Neural cell (in vitro differentiated cells): ENCODE results near the gene KDM2A. TPM values are rescaled to one million over a fixed set of nuclear protein-coding genes. Genes with fewer than 3 reads are reported as not detected.

Experiments used
- H2AFZ ChIP-seq: fragments of 200-600, 300-800 bp; sonication (generic), shearing (Covaris generic); 2 replicates; pipeline ENCODE4 v1.6.0; 2014; ENCODE audit warnings: low read depth, mild to moderate bottlenecking, antibody characterized with exemption, low read length, moderate library complexity
- H3F3A ChIP-seq: fragments of 200-600 bp; shearing (Covaris generic); 2 replicates; pipeline ENCODE4 v1.6.1; 2016; ENCODE audit warnings: mild to moderate bottlenecking, moderate library complexity, mixed read lengths, antibody characterized with exemption, low read length; ENCODE audit not compliant: insufficient read depth, poor library complexity, severe bottlenecking
- H3K27ac ChIP-seq: fragments of 200-600, 300-800 bp; sonication (generic), shearing (Covaris generic); 2 replicates; pipeline ENCODE4 v1.5.1; 2014; ENCODE audit warnings: mild to moderate bottlenecking, low read length, moderate library complexity
- H3K27me3 ChIP-seq: fragments of 300-800, 200-600 bp; sonication (generic), shearing (Covaris generic); 2 replicates; pipeline ENCODE4 v1.6.0; 2014; ENCODE audit warnings: mild to moderate bottlenecking, low read depth, low read length, moderate library complexity; ENCODE audit not compliant: insufficient read depth
- H3K36me3 ChIP-seq: fragments of 300-800, 200-600 bp; sonication (generic), shearing (Covaris generic); 2 replicates; pipeline ENCODE4 v1.5.1; 2014; ENCODE audit warnings: mild to moderate bottlenecking, antibody characterized with exemption, low read length, moderate library complexity; ENCODE audit not compliant: insufficient read depth
- H3K4me2 ChIP-seq: fragments of 300-800, 200-600 bp; sonication (generic), shearing (Covaris generic); 2 replicates; pipeline ENCODE4 v1.6.0; 2014; ENCODE audit warnings: mild to moderate bottlenecking, low read length
- H3K4me3 ChIP-seq: fragments of 300-800, 200-600 bp; sonication (generic), shearing (Covaris generic); 2 replicates; pipeline ENCODE4 v1.5.1; 2014; ENCODE audit warnings: mild to moderate bottlenecking, low read length, moderate library complexity
- H3K79me2 ChIP-seq: fragments of 200-600 bp; shearing (Covaris generic); replicated peaks from 2 replicates; pipeline ENCODE4 v1.6.0; 2014; ENCODE audit warnings: mild to moderate bottlenecking, low read length, moderate library complexity; ENCODE audit not compliant: insufficient read depth
- H3K9ac ChIP-seq: fragments of 300-800, 200-600 bp; sonication (generic), shearing (Covaris generic); 2 replicates; pipeline ENCODE4 v1.6.1; 2016; ENCODE audit warnings: mild to moderate bottlenecking, low read length, mixed read lengths
- H3K9me2 ChIP-seq: fragments of 200-600 bp; shearing (Covaris generic); 2 replicates; pipeline ENCODE4 v1.6.1; 2016; ENCODE audit warnings: mild to moderate bottlenecking, low read length, mixed read lengths; ENCODE audit not compliant: insufficient read depth
- H3K9me3 ChIP-seq: fragments of 200-600, 300-800 bp; sonication (generic), shearing (Covaris generic); 2 replicates; pipeline ENCODE4 v1.6.1; 2016; ENCODE audit warnings: mild to moderate bottlenecking, mixed run types, low read length, moderate library complexity, mixed read lengths
- H4K20me1 ChIP-seq: fragments of 200-600 bp; shearing (Covaris generic); 2 replicates; pipeline ENCODE4 v1.6.1; 2016; ENCODE audit warnings: mild to moderate bottlenecking, mixed run types; ENCODE audit not compliant: insufficient read depth
- EP300 ChIP-seq: fragments of 450-650 bp; conservative IDR thresholded peaks from 2 replicates; pipeline ENCODE4 v1.6.1; 2014; ENCODE audit warnings: antibody characterized with exemption, mild to moderate bottlenecking, moderate library complexity; ENCODE audit not compliant: poor library complexity, severe bottlenecking
- EZH2 ChIP-seq: fragments of 200-600, 300-800 bp; shearing (Covaris generic), sonication (generic); IDR thresholded peaks from 2 replicates; pipeline ENCODE4 v1.6.1; 2014; ENCODE audit warnings: antibody characterized with exemption, low read length, borderline replicate concordance, mild to moderate bottlenecking; ENCODE audit not compliant: insufficient read depth, poor library complexity, severe bottlenecking
- MXI1 ChIP-seq: fragments of 450-650 bp; conservative IDR thresholded peaks from 2 replicates; pipeline ENCODE4 v1.6.1; 2014; ENCODE audit warnings: antibody characterized with exemption, mild to moderate bottlenecking; ENCODE audit not compliant: poor library complexity, severe bottlenecking
- POLR2AphosphoS5 ChIP-seq: IDR thresholded peaks from 2 replicates; pipeline ENCODE4 v1.6.1; 2012
- RAD21 ChIP-seq: fragments of 450-650 bp; conservative IDR thresholded peaks from 2 replicates; pipeline ENCODE4 v1.6.1; 2014; ENCODE audit warnings: antibody characterized with exemption, mild to moderate bottlenecking, moderate library complexity
- SMC3 ChIP-seq: fragments of 450-650 bp; conservative IDR thresholded peaks from 2 replicates; pipeline ENCODE4 v1.6.1; 2014; ENCODE audit warnings: antibody characterized with exemption, mild to moderate bottlenecking, moderate library complexity; ENCODE audit not compliant: poor library complexity
- TAF1 ChIP-seq: IDR thresholded peaks from 2 replicates; pipeline ENCODE4 v1.6.1; 2012; ENCODE audit warnings: low read depth
- polyA plus RNA-seq: library from polyadenylated mRNA; depleted of rRNA; stranded (reverse); fragments of >200 nt; gene quantifications from 2 replicates; pipeline ENCODE4 v1.2.3, GENCODE V29; 2014
- TF ChIP-seq, protein P1 (sequence below): IDR thresholded peaks from 2 replicates; pipeline ENCODE4 v1.6.1; 2012; ENCODE audit warnings: borderline replicate concordance
- TF ChIP-seq, protein P2 (sequence below): fragments of 450-650 bp; IDR thresholded peaks from 2 replicates; pipeline ENCODE4 v1.5.1; 2014; ENCODE audit warnings: antibody characterized with exemption, mild to moderate bottlenecking, moderate library complexity; ENCODE audit not compliant: poor library complexity, severe bottlenecking

KDM2A gene
- polyA plus RNA-seq, 1 donor from 2014 or later, result 12.4 TPM

DNA sequence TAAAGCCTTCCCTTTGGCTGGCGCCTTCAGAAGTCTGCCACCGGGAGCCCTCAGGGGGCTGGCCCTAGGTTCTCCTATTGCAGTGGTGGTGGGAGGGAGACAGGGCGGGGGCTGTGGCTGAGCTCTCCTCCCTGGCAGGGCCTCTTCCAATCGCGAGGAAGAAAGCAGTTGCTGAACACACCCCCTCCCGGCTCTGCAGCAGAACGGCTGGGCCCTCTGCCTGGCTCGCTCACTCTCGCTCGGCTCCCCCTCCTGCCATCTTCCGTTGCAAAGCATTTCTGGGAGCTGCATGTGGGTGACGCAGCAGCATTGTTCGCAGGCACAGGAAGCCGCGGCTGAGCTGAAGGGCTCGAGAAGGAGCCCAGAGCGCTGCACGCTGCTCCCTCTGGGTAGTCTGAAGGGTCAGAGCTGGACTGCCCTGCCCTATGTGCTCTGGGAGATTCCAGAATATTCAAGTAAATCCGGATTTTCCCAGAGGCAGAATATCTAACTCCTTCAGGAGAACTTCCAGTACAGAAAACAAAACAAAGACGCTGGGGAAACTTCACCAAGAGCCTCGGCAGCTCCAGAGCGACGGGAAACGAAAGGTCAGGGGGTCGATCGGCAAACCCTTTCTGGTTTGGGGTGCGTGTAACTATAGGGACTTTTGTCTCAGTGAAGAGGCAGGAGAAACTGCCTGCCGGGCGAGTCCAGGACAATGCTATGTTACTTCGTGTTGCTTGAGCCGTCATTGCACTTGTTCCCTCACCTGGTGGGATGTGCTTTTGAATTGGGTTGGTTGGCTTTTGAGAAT lies 120.9 kb downstream of the KDM2A start:
- Histone ChIP-seq H3K27me3 (no peaks in the 10 kb centered on the region), H2AFZ (no peak overlapping the region), H3K79me2 (peaks cover 38% of the 10 kb centered on the region), H3K9me3 (no peaks in the 10 kb centered on the region), H3K4me2 (peak overlapping the region; percentile 98), H4K20me1 (no peaks in the 10 kb centered on the region), H3K4me3 (peak overlapping the region; percentile 69), H3K9me2 (no peaks in the 10 kb centered on the region), H3K36me3 (peaks cover under 1% of the 10 kb centered on the region), H3K9ac (peak overlapping the region; percentile 70), H3K27ac (peak overlapping the region; percentile 72), H3F3A (peaks cover 4% of the 10 kb centered on the region)
- TF ChIP-seq SMC3 (peak; percentile 57), EP300 (no peak), RAD21 (peak; percentile 41), MXI1 (peak; percentile 99), TAF1 (peak; percentile 95), POLR2AphosphoS5 (peak; percentile 93), EZH2 (no peak)
- TF ChIP-seq, protein P1, sequence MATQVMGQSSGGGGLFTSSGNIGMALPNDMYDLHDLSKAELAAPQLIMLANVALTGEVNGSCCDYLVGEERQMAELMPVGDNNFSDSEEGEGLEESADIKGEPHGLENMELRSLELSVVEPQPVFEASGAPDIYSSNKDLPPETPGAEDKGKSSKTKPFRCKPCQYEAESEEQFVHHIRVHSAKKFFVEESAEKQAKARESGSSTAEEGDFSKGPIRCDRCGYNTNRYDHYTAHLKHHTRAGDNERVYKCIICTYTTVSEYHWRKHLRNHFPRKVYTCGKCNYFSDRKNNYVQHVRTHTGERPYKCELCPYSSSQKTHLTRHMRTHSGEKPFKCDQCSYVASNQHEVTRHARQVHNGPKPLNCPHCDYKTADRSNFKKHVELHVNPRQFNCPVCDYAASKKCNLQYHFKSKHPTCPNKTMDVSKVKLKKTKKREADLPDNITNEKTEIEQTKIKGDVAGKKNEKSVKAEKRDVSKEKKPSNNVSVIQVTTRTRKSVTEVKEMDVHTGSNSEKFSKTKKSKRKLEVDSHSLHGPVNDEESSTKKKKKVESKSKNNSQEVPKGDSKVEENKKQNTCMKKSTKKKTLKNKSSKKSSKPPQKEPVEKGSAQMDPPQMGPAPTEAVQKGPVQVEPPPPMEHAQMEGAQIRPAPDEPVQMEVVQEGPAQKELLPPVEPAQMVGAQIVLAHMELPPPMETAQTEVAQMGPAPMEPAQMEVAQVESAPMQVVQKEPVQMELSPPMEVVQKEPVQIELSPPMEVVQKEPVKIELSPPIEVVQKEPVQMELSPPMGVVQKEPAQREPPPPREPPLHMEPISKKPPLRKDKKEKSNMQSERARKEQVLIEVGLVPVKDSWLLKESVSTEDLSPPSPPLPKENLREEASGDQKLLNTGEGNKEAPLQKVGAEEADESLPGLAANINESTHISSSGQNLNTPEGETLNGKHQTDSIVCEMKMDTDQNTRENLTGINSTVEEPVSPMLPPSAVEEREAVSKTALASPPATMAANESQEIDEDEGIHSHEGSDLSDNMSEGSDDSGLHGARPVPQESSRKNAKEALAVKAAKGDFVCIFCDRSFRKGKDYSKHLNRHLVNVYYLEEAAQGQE, result peak; percentile 95
- TF ChIP-seq, protein P2, sequence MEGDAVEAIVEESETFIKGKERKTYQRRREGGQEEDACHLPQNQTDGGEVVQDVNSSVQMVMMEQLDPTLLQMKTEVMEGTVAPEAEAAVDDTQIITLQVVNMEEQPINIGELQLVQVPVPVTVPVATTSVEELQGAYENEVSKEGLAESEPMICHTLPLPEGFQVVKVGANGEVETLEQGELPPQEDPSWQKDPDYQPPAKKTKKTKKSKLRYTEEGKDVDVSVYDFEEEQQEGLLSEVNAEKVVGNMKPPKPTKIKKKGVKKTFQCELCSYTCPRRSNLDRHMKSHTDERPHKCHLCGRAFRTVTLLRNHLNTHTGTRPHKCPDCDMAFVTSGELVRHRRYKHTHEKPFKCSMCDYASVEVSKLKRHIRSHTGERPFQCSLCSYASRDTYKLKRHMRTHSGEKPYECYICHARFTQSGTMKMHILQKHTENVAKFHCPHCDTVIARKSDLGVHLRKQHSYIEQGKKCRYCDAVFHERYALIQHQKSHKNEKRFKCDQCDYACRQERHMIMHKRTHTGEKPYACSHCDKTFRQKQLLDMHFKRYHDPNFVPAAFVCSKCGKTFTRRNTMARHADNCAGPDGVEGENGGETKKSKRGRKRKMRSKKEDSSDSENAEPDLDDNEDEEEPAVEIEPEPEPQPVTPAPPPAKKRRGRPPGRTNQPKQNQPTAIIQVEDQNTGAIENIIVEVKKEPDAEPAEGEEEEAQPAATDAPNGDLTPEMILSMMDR, result peak; percentile 35

DNA sequence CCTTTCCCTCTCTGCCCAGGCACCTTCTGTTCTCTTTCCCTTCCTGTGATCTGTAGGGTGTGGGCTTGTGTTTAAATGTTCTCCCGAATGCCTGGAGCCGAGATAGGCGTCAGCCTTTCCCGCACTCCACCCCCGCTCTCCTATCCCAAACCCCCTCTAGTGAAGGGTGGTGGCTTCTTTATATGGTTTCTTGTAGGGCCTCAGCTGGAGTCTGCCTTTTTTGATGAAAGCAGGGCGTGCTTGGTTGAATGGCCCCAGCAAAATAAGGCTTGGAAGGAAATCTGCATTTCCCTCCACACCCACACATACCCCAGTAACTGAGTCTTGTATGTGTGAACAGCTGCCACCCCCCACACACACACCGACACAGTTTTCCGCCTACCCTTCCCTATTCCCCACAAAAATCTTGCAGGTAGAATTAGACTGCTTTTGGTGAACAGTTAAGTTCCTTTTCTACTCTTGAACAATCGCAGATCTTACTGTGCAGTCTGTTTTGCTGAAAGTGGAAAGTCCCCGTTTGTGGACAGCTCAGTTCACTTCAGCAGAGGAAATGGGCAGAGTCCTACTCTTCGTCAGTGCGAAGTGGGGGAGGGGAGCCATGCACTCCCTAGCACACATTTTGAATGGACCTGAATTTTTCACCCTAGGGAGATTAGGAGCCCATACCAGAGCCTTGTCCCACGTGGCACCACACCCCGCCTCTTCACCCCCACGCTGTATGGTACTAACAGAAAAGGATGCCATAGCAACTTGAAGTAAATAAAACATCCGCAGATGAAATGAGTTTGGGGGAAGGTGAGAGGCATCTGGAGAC lies 121.7 kb downstream of the KDM2A start:
- H3K79me2 ChIP-seq, result peaks cover 38% of the 10 kb centered on the region

More for the DNA sequence above, 121.7 kb downstream of the KDM2A start:
- Histone ChIP-seq H3F3A (peaks cover 4% of the 10 kb centered on the region), H3K4me3 (peak overlapping the region; percentile 69), H3K9me3 (no peaks in the 10 kb centered on the region), H4K20me1 (no peaks in the 10 kb centered on the region), H3K9me2 (no peaks in the 10 kb centered on the region), H3K36me3 (peaks cover 8% of the 10 kb centered on the region), H2AFZ (no peak overlapping the region), H3K27ac (peak overlapping the region; percentile 72), H3K4me2 (peak overlapping the region; percentile 98), H3K27me3 (no peaks in the 10 kb centered on the region), H3K9ac (peak overlapping the region; percentile 70)
- TF ChIP-seq POLR2AphosphoS5, result no peak
- TF ChIP-seq MXI1, result peak; percentile 79
- no peak for TF ChIP-seq EP300
- TF ChIP-seq TAF1, result no peak
- TF ChIP-seq, protein P2, result no peak
- no peak for TF ChIP-seq RAD21
- TF ChIP-seq SMC3, result no peak
- TF ChIP-seq EZH2, result no peak
- TF ChIP-seq, protein P1, result no peak
